Hepatic stellate cell (primary cell): ENCODE measurements around the gene TGM6.

Experiments used
- DNase-seq: peaks from one replicate; pipeline ENCODE4 v3.0.0; 2011; ENCODE audit warnings: low spot score

TGM6 gene

DNA sequence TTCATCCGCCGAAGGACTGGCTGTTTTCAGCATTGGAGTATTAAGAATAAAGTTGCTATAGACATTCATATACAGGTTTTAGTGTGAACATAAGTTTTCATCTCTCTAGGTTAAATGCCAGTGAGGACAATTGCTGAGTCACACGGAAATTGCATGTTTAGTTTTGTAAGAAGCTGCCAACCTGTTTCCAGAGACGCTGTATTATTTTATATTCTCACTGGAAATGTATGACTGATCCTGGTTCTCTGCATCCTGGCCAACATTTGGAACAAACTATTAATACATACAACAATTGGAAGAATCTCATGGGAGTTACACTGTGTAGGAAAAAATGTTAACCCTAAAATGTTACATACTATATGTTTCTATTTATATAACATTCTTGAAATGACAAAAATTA is 16.7 kb upstream of the TGM6 start:
- DNase-seq: no peak

DNA sequence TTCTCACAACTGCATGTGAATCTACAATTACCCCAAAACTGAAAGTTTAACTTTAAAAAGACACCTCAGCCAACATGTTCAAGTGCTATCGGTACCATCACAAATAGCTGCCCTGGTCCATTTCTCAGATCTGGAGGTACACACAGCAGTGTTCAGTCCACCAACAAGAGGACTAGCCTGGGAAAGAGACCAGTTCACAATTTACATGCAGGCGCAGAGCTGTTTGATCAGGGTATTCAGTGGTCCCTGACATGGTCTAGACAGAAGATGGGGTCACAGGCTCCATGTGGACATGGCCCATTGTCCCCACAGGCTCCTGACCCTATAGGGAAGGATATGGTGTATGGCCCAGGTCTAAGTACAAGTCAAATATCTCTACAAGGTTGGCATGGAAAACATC is 15.6 kb upstream of the TGM6 start:
- no peak for DNase-seq

DNA sequence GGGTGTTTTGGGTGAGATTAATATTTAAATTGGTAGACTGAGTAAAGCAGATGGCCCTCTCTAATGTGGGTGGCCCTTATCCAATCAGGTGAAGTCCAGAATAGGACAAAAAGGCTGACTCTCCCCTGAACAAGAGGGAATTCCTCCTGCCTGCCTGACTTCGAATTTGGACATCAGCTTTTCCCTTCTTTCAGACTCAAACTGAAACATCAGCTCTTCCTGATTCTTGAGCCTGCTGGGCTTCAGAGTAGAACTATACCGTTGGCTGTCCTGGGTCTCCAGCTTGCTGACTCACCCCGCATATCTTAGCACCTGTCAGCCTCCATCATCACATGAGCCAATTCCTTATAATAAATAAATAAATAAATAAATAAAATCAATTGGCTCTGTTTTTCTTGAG is 15.0 kb upstream of the TGM6 start:
- DNase-seq: no peak

DNA sequence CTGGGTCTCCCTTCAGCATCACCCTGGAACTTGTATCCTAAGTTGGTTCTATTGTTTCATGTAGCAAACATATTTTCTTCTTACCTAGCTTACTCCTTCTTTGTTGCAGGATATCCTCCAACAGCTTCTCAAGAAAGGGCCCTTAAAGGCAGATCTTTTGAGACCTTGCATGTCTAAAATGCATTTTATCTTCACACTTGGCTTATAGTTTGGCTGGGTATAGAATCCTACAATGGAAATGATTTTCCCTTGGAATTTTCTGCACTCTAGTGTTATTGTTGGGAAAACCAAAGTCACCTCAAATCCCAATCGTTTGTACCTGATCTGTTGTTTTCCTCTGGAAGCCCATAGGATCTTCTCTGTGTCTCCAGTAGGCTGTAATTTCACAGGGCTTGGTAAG is 12.1 kb upstream of the TGM6 start:
- DNase-seq: no peak

DNA sequence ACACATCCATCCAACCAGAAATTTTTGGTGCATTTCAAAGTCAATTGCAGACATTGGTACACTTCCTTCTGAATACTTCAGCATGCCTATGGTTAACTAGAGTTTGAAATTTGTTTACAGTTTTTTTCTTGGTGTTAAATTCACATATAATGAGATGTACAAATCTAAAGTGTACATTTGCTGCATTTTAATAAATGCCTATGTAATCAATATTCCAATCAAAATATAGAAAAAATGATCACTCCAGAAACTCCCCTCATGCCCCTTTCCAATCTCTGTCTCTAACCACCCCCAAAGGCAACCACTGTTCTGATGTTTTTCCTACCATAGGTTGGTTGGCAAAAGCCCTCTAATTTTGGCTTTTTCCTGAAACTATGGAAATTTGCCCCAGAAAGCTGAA is 7.6 kb upstream of the TGM6 start:
- DNase-seq: no peak

DNA sequence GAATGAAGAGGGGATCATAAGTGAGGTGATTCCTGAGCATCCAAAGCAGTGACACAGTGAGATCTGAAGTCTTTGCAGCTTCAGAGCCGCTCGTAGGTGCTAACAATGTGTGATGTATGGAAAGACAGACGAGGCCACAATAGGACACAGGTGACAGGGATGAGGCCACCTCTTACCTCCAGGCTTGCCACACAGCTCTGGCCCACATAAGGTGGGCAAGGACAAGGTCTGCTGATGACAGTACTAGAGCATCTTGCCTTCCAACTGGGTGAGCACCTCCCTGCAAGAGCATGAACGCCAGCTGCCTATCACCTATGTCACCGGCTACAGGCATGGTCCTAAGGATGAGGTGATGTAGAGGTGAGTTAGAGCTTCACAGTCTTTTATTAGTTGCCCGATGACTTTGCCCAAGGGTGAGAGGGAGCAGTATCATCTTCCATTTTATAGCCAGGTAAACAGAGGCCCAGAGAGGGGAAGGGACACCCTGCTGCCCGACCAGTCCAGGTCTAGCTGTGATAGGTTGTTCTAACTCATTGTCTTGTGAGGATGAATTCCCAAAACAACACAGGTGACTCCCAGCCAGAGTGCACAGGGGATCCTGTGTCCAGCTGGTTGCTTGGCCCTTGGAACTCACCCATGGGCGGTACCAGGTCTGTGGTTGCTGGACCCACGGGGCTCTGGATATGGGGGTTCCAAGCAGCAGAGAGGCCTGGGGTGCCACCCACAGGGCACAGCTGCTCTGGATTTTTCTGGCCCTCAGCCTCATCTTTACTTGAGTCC is 6.2 kb upstream of the TGM6 start:
- no peak for DNase-seq

DNA sequence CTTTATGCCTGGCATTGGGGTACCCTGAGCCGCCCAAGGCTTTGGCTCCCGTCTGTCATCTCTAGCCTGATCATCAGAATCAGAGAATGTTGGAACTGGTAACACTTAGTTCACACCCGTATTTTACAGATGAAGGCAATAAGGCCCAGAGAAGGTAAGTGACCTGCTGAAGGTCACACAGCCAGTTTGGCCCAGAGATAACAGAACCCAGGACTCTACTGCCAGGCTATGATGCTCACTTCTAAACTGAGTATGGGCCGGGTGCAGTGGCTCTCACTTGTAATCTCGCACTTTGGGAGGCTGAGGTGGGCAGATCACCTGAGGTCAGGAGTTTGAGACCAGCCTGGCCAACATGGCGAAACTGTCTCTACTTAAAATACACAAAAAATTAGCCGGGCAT is 1.8 kb upstream of the TGM6 start:
- no peak for DNase-seq

DNA sequence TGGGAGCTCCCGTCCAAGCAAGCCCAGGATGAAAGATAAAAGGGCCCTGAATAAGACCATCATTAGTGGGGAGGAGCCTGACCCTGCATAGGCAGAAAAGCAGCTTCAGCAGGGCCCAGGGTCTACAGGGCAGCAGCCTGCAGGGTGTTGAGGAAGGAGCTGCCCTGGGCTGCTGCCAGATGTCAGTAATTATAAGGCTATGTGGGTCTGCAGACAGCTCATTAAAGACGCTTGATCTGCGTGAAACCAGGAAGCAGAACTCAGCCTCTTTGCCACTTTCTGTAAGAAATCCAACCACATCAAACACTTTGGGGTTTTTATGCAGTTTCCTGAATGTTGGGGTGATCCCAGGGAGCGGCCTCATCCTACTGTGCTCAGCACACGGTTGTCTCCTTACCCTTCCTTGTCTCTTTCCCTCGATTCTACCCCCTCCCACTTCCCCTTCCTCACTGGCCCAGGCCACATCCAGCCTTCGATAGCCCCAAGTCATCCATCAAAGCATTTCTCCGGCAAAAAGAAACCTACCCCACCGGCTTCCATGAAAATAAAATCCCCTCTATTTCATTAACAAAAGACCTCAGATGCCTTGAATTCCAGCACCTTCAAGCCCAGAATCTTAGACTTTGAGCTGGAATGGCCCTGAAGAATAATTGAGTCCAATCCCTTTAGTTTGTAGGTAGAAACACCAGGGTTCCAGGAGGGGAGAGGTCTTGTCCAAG is 1.0 kb upstream of the TGM6 start:
- no peak for DNase-seq

DNA sequence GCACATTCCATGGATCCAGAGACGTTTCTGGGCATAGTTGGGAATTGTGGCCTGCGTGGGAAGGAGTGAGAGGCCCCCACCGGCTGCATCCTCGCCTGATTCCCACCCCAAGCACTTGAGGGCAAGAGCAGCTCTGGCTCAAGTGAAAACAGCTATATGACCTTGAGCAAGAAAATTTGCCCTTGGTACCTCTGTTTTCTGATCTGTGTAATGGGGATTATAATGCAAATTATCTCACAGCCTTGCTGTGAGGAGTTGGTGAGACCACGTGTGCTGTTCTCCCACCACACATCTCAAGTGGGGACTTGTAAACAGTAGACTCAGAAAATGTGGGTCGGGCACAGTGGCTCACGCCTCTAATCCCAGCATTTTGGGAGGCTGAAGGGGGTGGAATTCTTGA is 602 bp downstream of the TGM6 start:
- no peak for DNase-seq

DNA sequence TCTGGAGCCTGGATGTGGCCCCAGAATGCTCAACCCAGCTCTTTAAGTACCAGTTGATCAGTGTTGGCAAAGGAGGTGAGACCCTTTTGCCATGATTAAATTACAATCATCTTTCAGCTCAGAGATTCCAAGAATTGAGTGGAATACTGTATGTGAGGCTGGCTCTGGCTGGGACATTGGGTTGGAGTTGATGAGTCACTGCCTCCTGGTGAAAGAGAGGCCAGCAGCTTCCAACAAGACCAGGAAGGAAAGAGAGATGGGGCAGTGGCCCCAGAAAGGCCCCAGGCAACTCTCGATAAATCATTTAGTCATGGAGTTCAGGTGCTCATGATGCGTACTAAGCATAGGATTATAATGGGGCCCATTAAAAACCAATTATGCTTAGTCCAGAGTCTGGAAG is 2.1 kb downstream of the TGM6 start:
- no peak for DNase-seq

DNA sequence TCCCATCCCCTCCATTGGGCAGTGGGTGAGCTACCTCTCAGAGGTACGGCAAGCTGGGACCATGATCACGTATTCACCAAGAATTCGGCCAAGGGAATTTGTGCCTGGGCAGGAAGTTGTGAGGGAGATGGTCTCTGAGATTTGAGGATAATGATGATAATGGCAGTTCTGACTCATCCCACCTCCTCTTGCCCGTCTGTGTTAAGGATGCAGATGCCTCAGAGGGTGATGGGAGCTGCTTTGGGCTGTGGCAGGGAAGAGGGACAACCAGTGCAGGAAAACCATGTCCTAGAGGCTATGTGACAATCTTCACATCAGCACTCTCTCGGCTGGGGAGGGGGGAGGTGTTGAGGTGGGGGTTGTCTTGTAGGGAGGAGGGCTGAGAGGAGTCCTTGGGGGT is 4.3 kb downstream of the TGM6 start:
- no peak for DNase-seq

DNA sequence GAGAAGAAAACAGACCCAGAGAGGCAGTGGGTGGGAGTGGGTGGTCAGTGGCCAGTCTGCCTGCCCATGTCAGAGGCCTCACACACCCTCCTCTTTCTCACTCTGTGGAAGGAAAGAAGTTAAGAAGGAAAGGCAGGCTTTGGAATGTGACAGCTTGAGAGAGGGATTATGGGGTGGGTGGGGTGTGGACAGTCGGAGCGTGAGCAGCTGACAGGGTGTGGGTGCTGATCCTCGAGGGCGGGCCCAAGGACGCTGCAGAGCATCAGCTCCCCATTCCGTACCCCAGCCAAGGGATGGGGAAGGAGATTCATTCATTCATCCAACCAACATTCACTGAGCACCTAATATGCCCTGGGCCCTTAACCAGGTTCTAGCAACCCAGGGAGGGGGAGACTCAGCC is 4.8 kb downstream of the TGM6 start:
- no peak for DNase-seq

DNA sequence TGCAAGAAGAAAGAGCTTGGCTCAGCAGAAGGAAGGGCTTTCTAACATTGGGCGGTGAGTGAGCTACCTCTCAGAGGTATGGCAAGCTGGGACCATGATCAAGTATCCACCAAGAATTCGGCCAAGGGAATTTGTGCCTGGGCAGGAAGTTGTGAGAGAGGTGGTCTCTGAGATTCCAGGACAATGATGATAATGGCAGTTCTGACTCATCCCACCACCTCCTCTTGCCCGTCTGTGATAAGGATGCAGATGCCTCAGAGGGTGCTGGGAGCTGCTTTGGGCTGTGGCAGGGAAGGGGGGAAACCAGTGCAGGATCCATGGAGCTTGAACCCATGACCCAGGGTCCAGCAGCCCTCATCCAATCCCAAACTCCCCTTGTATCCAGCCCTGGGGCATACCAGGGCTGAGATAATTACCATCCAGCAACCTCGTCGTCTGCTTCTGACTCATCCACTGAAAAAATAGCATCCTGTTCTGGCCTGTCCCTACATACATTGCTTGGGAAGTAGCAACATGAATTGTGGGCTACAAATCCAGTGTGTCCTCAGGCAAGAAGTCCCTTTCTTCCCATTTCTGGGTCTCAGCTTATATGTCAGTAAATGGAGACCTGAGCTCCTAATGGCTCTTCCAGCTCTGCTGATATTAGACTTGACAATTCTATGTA is 5.9 kb downstream of the TGM6 start:
- DNase-seq: no peak

DNA sequence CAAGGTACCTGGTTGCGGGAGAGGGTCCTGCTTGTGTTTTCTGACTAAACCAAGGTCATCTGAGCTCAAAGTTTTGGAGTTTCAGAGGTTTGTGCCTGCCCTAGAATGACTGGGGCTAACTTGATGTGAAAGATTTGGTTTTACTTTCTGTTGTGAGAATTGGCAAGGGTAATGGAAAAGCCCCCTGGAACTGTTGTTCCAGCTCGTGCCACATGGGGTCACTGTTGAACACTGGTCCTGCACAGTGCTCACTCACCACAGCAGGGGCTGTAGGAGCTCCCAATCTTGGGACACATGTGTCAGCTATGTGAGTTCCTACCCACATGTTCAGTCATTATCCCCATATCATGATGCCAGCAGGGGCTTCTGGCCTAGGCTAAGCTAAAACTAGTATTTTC is 6.5 kb downstream of the TGM6 start:
- DNase-seq: no peak

DNA sequence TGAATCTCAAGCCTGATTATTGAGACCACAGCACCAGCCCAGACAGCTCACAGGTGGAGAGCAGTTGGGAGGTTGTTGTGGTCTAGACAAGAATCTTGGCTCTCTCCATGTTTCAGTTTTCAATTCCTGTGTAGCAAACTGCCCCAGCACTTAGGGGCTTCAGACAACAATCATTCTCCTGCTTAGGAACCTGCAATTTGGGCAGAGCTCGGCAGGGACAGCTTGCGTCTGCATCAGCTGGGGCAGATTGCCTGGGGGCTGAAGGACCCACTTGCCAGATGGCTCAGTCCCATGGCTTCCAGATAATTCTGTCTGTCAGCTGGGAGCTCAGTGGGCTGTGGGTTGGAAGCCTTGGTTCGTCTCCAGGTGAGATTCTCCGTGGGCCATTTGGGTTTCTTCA is 6.9 kb downstream of the TGM6 start:
- no peak for DNase-seq

DNA sequence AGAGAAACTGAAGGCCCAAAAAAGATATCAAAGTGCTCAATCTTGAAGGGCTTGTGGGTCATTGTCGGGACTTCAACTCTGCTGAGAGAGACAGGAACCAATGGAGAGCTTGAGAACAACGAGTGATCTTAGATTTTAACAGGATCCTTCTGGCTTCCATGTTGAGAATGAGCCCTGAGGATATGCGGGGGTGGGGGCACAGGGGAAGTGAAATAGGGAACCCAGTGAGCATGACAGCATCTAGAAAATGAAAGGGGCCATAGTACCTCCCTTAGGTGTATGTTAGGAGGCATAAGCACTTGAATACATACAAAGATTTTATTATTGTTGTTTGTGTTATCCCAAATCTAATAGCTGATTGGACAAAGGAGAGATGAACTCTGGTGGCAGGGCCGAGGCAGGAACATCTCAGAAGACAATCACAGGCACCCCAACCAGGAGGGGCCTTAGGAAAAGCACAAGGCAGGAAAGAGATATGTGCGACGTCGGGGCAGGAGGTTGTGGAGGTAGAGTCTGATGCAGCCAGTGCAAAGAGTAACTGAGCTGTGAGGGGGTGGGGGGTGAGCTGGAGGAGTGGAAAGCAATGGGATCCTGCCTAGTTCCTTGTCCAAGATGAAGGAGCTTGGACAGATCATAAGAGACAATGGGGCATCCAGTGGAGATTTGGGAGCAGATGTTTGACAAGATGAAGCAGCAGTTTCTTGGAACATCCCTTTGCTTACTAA is 10.4 kb downstream of the TGM6 start:
- no peak for DNase-seq

DNA sequence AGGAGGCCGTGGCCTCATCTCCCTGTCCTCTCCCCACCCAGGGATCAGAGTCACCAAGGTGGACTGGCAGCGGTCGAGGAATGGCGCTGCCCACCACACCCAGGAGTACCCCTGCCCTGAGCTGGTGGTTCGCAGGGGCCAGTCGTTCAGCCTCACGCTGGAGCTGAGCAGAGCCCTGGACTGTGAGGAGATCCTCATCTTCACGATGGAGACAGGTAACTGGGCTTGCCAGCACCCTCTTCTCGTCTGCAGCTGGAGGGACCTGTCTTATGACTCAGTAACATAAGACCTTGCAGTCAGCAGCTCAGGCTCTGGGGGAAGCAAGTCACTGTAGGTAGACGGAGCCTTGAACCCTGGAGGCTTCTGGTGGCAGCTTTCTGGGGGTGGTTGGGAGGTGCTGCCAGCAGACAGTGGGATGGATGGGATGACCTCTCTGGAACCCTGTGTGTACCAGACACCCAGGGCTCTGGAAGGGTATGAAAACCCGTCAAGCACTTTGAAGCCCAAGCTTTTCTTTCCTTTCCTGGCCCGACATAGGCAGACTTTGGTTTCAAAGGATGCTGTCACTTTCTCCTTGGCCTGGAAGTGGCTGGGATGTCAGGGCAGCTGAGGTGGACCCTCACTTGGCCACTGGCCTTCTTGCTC is 13.8 kb downstream of the TGM6 start:
- DNase-seq: no peak

DNA sequence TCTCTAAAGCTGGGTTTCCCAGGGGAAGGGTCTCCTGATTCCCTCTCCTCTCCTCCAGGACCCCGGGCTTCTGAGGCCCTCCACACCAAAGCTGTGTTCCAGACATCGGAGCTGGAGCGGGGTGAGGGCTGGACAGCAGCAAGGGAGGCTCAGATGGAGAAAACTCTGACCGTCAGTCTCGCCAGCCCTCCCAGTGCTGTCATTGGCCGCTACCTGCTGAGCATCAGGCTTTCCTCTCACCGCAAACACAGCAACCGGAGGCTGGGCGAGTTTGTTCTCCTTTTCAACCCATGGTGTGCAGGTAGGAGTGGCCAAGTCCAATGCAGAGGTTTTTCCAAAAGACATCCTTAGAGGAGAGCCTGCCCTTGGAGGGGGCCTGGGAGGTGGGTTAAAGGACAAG is 14.4 kb downstream of the TGM6 start:
- no peak for DNase-seq

DNA sequence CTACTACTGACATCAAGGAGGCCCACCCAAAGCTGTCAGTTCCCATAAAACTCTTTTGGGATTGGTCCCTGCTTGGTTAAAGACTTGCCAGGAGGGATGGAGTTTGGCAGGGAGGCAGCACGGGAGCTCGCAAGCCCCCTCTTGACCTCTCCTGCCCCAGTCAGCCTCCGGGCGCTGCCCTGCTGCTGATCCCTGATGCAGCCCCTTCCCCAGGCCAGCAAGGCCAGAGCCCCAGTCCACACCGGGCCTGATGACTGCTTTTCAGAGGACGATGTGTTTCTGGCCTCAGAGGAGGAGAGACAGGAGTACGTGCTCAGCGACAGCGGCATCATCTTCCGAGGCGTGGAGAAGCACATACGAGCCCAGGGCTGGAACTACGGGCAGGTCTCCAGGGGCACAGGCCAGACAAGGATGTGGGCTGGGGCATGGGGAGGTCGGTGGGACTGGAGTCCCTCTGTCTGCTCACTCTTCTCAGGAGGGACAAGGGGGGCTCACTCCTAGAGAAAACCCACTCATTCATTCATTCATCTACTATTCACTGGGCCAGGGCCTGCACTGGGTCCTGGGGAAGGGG is 15.6 kb downstream of the TGM6 start:
- DNase-seq: no peak

DNA sequence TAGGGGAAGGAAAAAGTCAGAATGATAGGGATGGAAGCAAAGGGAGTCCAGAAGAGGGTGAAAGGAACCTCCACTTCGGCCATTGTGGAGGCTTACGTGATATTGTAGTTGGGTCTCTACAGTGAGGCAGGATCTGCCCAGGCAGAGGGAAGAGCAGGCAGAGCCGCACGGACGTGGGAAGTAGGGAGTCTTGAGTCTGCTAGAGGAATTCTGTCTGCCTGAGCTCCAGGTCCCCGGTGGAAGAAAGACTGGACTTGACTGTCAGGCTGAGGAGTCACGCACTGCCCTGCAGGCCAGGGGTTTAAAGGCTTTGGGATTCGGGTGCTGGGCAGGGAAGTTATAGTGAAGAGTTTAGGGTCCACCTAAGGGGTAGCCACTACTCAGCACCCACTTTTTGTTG is 16.4 kb downstream of the TGM6 start:
- no peak for DNase-seq

DNA sequence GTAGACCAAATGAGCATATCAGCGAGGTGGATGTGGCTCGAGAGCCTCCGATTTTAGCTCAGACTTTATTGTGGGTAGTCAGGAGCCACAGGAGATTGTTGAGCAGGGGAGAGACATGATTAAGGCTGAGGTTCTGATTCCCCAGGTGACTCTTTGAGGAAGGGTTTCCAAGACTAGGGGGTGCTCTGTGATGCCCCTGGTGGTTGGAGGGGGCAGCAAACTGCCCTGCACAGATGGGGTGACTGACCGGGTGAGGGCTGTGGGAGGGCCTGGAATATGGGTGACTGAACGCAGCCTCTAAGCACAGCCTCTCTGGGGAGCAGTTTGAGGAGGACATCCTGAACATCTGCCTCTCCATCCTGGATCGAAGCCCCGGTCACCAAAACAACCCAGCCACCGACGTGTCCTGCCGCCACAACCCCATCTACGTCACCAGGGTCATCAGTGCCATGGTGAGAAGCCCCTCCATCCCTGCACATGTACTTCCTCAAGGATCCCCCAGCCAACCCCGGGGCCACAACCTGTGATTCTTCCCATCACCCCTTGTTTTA is 17.0 kb downstream of the TGM6 start:
- no peak for DNase-seq

DNA sequence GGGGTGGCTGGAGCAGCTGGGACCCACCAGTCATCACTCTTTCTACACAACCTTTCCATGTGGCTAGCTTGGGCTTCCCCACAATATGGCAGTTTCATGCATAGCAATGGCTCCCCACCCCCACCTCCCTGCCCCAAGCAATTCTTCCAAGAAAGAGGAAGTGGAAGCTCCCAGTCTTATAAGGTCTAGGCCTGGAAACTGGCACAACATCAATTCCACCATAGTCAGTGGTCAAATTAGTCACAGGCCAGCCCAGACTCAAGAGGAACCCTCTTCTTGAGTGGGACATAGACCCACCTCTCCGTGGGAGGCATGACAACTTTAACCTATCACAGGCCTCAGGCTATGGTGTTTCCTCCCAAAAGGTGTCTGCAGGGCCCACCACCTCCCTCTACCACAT is 17.7 kb downstream of the TGM6 start:
- DNase-seq: no peak
